Measurements from ENCODE around the gene DAP. TPM values are rescaled to one million over a fixed set of nuclear protein-coding genes. Genes with fewer than 3 reads are reported as not detected.

The DAP gene
- total and polyA plus RNA-seq, 2 experiments from 2014 or later, result 52.9 to 255 TPM

GRCh38 chr5:10735569-10736276, 25.3 kb downstream of the DAP start:
- Histone ChIP-seq H3F3A (ENCODE audit: insufficient read depth) (peaks cover 5% of the 10 kb centered on the region; the same call in 1 of the 2 replicates), H3K4me1 (ENCODE audit: insufficient read depth) (no peaks in the 10 kb centered on the region), H3K9me3 (ENCODE audit: low read depth) (no peaks in the 10 kb centered on the region), H3K9me2 (ENCODE audit: insufficient read depth) (no peaks in the 10 kb centered on the region), H4K20me1 (ENCODE audit: insufficient read depth) (no peaks in the 10 kb centered on the region; the same call in 1 of the 2 replicates), H3K36me3 (ENCODE audit: low read depth) (peaks cover 26% of the 10 kb centered on the region), H3K27me3 (replicated peaks; ENCODE audit: insufficient read depth) (no peaks in the 10 kb centered on the region), H3K9ac (no peak overlapping the region), H3K4me2 (ENCODE audit: unreplicated experiment) (no peak overlapping the region), H3K27ac (no peak overlapping the region), H3K4me3 (no peak overlapping the region), H2AFZ (no peak overlapping the region), H3K79me2 (ENCODE audit: insufficient read depth) (peaks cover 97% of the 10 kb centered on the region)
- 82 to 84% methylated on average over 8 of the region's 8 CpGs for WGBS, 2 experiments (ENCODE audit: low coverage in 1 of 2, low lambda C conversion rate in 2 of 2, missing lambda C conversion rate in 2 of 2)
- in situ Hi-C loops (cut with MboI), result no loop called here
- no peak for TF ChIP-seq EZH2phosphoT487 (IDR thresholded peaks at IDR 0.05; ENCODE audit: insufficient read depth, low read depth)
- TF ChIP-seq EZH2 (IDR thresholded peaks at IDR 0.05; ENCODE audit: insufficient read depth, poor library complexity, severe bottlenecking), result no peak
- DNase-seq, result no peak

- in situ Hi-C loops (cut with MboI), result no loop called here
- Histone ChIP-seq H3K9ac (no peak overlapping the region), H3K4me1 (ENCODE audit: insufficient read depth) (no peaks in the 10 kb centered on the region), H3K9me3 (ENCODE audit: low read depth) (no peaks in the 10 kb centered on the region), H3K79me2 (ENCODE audit: insufficient read depth) (peaks cover 90% of the 10 kb centered on the region), H3K27ac (no peak overlapping the region), H3K4me3 (no peak overlapping the region), H3K36me3 (ENCODE audit: low read depth) (peaks cover 18% of the 10 kb centered on the region), H2AFZ (no peak overlapping the region), H3K27me3 (replicated peaks; ENCODE audit: insufficient read depth) (no peaks in the 10 kb centered on the region), H3F3A (ENCODE audit: insufficient read depth) (no peaks in the 10 kb centered on the region), H3K4me2 (ENCODE audit: unreplicated experiment) (no peak overlapping the region), H3K9me2 (ENCODE audit: insufficient read depth) (no peaks in the 10 kb centered on the region), H4K20me1 (ENCODE audit: insufficient read depth) (no peaks in the 10 kb centered on the region; the same call in 1 of the 2 replicates)
- TF ChIP-seq EZH2phosphoT487 (IDR thresholded peaks at IDR 0.05; ENCODE audit: insufficient read depth, low read depth), result no peak
- no peak for TF ChIP-seq EZH2 (IDR thresholded peaks at IDR 0.05; ENCODE audit: insufficient read depth, poor library complexity, severe bottlenecking)
- no peak for DNase-seq
- 87% methylated on average over 8 of the region's 8 CpGs for WGBS, 2 experiments (ENCODE audit: low coverage in 1 of 2, low lambda C conversion rate in 2 of 2, missing lambda C conversion rate in 2 of 2)
Measured at GRCh38 chr5:10734832-10735523, 26.1 kb downstream of the DAP start.

- Histone ChIP-seq H3K4me2 (ENCODE audit: unreplicated experiment) (no peak overlapping the region), H3F3A (ENCODE audit: insufficient read depth) (no peaks in the 10 kb centered on the region), H3K27ac (no peak overlapping the region), H3K9me3 (ENCODE audit: low read depth) (no peaks in the 10 kb centered on the region), H3K79me2 (ENCODE audit: insufficient read depth) (peaks cover 83% of the 10 kb centered on the region), H3K9ac (no peak overlapping the region), H3K27me3 (replicated peaks; ENCODE audit: insufficient read depth) (no peaks in the 10 kb centered on the region), H3K9me2 (ENCODE audit: insufficient read depth) (no peaks in the 10 kb centered on the region), H3K4me1 (ENCODE audit: insufficient read depth) (no peaks in the 10 kb centered on the region), H3K36me3 (ENCODE audit: low read depth) (peaks cover 12% of the 10 kb centered on the region; the same call in 1 of the 2 replicates), H3K4me3 (no peak overlapping the region), H4K20me1 (ENCODE audit: insufficient read depth) (no peaks in the 10 kb centered on the region; the same call in 1 of the 2 replicates), H2AFZ (no peak overlapping the region)
- 88% methylated on average over 11 of the region's 11 CpGs for WGBS, 2 experiments (ENCODE audit: low coverage in 1 of 2, low lambda C conversion rate in 2 of 2, missing lambda C conversion rate in 2 of 2)
- DNase-seq, result no peak
- TF ChIP-seq EZH2phosphoT487 (IDR thresholded peaks at IDR 0.05; ENCODE audit: insufficient read depth, low read depth), result no peak
- TF ChIP-seq EZH2 (IDR thresholded peaks at IDR 0.05; ENCODE audit: insufficient read depth, poor library complexity, severe bottlenecking), result no peak
- in situ Hi-C loops (cut with MboI), result no loop called here
Measured at GRCh38 chr5:10734037-10734709, 26.9 kb downstream of the DAP start.

- Histone ChIP-seq H2AFZ (no peak overlapping the region), H3K4me3 (no peak overlapping the region), H3F3A (ENCODE audit: insufficient read depth) (0 out of 2 replicates have a peak, but pooled peaks cover 7% of the 10 kb centered on the region), H3K27me3 (replicated peaks; ENCODE audit: insufficient read depth) (no peaks in the 10 kb centered on the region), H3K79me2 (ENCODE audit: insufficient read depth) (peaks cover 83% of the 10 kb centered on the region), H3K4me2 (ENCODE audit: unreplicated experiment) (no peak overlapping the region), H3K36me3 (ENCODE audit: low read depth) (0 out of 2 replicates have a peak, but pooled peaks cover 7% of the 10 kb centered on the region), H3K9me2 (ENCODE audit: insufficient read depth) (no peaks in the 10 kb centered on the region), H3K4me1 (ENCODE audit: insufficient read depth) (no peaks in the 10 kb centered on the region), H3K9ac (no peak overlapping the region), H4K20me1 (ENCODE audit: insufficient read depth) (no peaks in the 10 kb centered on the region; the same call in 1 of the 2 replicates), H3K27ac (no peak overlapping the region), H3K9me3 (ENCODE audit: low read depth) (no peaks in the 10 kb centered on the region)
- WGBS, 2 experiments (ENCODE audit: low coverage in 1 of 2, low lambda C conversion rate in 2 of 2, missing lambda C conversion rate in 2 of 2), result 93 to 100% methylated on average over 2 of the region's 2 CpGs
- no peak for DNase-seq
- no peak for TF ChIP-seq EZH2 (IDR thresholded peaks at IDR 0.05; ENCODE audit: insufficient read depth, poor library complexity, severe bottlenecking)
- TF ChIP-seq EZH2phosphoT487 (IDR thresholded peaks at IDR 0.05; ENCODE audit: insufficient read depth, low read depth), result no peak
- in situ Hi-C loops (cut with MboI), result no loop called here
Measured at GRCh38 chr5:10733426-10733825, 27.6 kb downstream of the DAP start.

Data from GM23248 (cell line).